Fibroblast of pulmonary artery (primary cell): ENCODE measurements around the gene PRUNE1.

Experiments
- DNase-seq: peaks from one replicate; pipeline ENCODE4 v3.0.0-alpha.2; 2010; ENCODE audit warnings: low read depth
- H3K4me3 ChIP-seq: replicated peaks from 2 replicates; pipeline ENCODE4 v1.5.1; 2011; ENCODE audit warnings: low read depth, mild to moderate bottlenecking, control low read depth, low read length, moderate library complexity
- CTCF ChIP-seq: IDR thresholded peaks from 2 replicates; pipeline ENCODE4 v1.5.1; 2011; ENCODE audit warnings: mild to moderate bottlenecking, control low read depth, low read length, inconsistent platforms; ENCODE audit errors: missing control alignments

The PRUNE1 gene

GRCh38 chr1:151007853-151008243, 401 bp upstream of the PRUNE1 start:
- TF ChIP-seq CTCF, result no peak
- peak overlapping the region; percentile 98 for H3K4me3 ChIP-seq

GRCh38 chr1:151009206-151009587, 948 bp downstream of the PRUNE1 start:
- DNase-seq, result no peak
- H3K4me3 ChIP-seq, result peak overlapping the region; percentile 98
- no peak for TF ChIP-seq CTCF

More at GRCh38 chr1:151007853-151008243, 401 bp upstream of the PRUNE1 start:
- no peak for DNase-seq

GRCh38 chr1:151009674-151010345, 1.6 kb downstream of the PRUNE1 start:
- DNase-seq, result no peak
- TF ChIP-seq CTCF, result no peak
- peak overlapping the region; percentile 98 for H3K4me3 ChIP-seq

DNA sequence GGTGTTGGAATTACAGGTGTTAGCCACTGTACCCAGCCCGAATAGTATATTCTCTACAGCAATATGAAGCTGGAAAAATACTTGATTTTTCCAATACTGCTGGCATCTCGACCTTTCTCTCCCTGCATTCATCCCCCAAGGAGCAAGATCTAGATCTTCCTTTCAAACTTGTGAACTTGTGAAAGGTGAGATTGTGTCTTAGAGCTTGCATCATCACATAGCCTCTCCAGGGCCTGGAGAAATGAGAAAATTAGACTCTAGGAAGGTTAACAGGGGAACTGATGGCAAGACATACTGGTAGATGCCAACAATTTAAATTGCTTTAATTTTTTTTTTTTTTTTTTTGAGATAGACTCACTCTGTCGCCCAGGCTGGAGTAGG, 2.1 kb downstream of the PRUNE1 start:
- no peak for DNase-seq
- no peak overlapping the region for H3K4me3 ChIP-seq
- no peak for TF ChIP-seq CTCF

DNA sequence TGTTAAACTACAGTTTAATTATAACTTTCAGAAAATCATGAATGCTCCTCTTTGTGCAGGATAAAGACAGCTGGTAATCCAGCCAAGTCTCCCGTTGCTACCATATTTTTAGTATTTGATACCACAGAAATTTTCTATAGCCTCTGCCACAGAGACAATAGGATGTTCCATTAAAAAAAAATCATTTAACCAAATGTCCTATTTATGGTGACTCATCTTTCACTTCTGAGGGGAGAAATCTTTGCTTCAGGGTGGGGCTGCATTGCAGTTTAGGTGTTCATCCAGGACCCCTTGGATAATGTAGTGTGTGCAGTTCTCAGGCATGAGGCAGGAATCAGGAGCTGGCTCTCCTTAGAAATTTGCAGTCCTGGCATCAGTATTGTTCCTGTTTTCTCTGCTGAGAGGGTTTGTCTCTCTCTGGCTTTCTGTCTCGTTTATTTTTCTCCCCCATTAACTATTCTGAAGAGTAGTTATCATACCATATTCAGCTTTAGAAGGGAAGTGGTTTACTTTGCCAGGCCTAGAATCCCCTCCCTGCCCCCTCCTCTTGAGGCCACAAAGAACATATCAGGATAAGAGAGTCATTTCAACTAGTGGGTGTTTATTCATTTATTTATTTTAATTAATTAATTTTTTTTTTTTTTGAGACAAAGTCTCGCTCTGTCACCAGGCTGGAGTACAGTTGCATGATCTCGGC, 3.1 kb downstream of the PRUNE1 start:
- TF ChIP-seq CTCF, result no peak
- H3K4me3 ChIP-seq, result no peak overlapping the region
- no peak for DNase-seq

DNA sequence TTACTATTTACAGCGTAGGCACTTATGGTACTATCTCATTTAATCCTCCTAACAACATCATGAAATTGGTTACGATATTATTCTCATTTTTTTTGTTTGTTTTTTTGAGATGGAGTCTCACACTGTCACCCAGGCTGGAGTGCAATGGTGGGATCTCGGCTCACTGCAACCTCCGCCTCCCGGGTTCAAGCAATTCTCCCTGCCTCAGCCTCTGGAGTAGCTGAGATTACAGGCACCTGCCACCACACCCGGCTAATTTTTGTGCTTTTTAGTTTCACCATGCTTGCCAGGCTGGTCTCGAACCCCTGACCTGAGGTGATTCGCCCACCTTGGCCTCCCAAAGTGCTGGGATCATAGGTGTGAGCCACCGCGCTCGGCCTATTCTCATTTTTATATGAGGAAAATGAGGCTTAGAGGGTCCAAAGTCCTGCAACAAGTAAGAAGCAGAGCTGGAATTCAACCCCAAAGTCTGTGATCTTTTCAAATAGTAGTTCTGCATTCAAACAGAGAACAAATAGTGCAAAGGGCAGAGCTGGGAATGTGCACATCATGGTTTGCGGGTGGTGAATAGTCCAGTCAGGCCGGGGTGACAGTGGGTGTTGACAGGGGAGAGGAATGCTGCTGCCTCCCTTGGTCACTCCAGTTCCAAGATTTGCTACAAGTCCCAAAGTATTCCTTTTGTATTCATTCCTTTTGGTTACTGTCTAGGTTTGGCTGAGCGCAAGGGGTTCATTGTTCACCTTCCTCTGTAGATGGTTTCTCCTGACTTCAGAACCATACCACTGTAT, 4.6 kb downstream of the PRUNE1 start:
- no peak for TF ChIP-seq CTCF
- DNase-seq, result peak; percentile 56
- H3K4me3 ChIP-seq, result no peak overlapping the region
